Measurements from ENCODE around the gene CYP4F2. TPM values are rescaled to one million over a fixed set of nuclear protein-coding genes. Genes with fewer than 3 reads are reported as not detected.
"Not testable (repeated sequence)": the region's sequence is repeated elsewhere in the genome, so short reads cannot be mapped to it uniquely, and the experiment has no call there.

Gene CYP4F2
- polyA plus RNA-seq, 1 donor from 2014 or later, result not detected

- no peaks in the 10 kb centered on the region for H3K9me2 ChIP-seq (ENCODE audit: insufficient read depth, low read length)
- no peak overlapping the region for H3K4me3 ChIP-seq (ENCODE audit: low read length)
- H3K36me3 ChIP-seq (ENCODE audit: insufficient read depth, low read length), result no peaks in the 10 kb centered on the region
- no peaks in the 10 kb centered on the region for H4K20me1 ChIP-seq (ENCODE audit: insufficient read depth)
- H3K9ac ChIP-seq (ENCODE audit: low read length), result no peak overlapping the region
- no peak overlapping the region for H3K4me2 ChIP-seq (ENCODE audit: low read length)
- H3K27ac ChIP-seq (ENCODE audit: low read length), result no peak overlapping the region
- no peak overlapping the region for H2AFZ ChIP-seq (ENCODE audit: low read depth, low read length)
- no peaks in the 10 kb centered on the region for H3K9me3 ChIP-seq (ENCODE audit: low read length)
- H3F3A ChIP-seq (ENCODE audit: insufficient read depth, low read length, poor library complexity, severe bottlenecking), result no peaks in the 10 kb centered on the region
- no peaks in the 10 kb centered on the region for H3K79me2 ChIP-seq (replicated peaks; ENCODE audit: insufficient read depth, low read length)
- no peaks in the 10 kb centered on the region for H3K27me3 ChIP-seq (ENCODE audit: insufficient read depth, low read depth, low read length)
- TF ChIP-seq MXI1 (conservative IDR thresholded peaks at IDR 0.05; ENCODE audit: poor library complexity, severe bottlenecking) (no peak), POLR2AphosphoS5 (IDR thresholded peaks at IDR 0.05) (no peak), SMC3 (conservative IDR thresholded peaks at IDR 0.05; ENCODE audit: poor library complexity) (no peak), EZH2 (IDR thresholded peaks at IDR 0.05; ENCODE audit: borderline replicate concordance, insufficient read depth, low read length, poor library complexity, severe bottlenecking) (no peak), CTCF (IDR thresholded peaks at IDR 0.05; ENCODE audit: poor library complexity, severe bottlenecking) (no peak), TAF1 (IDR thresholded peaks at IDR 0.05; ENCODE audit: low read depth) (no peak), RAD21 (conservative IDR thresholded peaks at IDR 0.05) (no peak), EP300 (conservative IDR thresholded peaks at IDR 0.05; ENCODE audit: poor library complexity, severe bottlenecking) (no peak)
- TF ChIP-seq, protein P1, sequence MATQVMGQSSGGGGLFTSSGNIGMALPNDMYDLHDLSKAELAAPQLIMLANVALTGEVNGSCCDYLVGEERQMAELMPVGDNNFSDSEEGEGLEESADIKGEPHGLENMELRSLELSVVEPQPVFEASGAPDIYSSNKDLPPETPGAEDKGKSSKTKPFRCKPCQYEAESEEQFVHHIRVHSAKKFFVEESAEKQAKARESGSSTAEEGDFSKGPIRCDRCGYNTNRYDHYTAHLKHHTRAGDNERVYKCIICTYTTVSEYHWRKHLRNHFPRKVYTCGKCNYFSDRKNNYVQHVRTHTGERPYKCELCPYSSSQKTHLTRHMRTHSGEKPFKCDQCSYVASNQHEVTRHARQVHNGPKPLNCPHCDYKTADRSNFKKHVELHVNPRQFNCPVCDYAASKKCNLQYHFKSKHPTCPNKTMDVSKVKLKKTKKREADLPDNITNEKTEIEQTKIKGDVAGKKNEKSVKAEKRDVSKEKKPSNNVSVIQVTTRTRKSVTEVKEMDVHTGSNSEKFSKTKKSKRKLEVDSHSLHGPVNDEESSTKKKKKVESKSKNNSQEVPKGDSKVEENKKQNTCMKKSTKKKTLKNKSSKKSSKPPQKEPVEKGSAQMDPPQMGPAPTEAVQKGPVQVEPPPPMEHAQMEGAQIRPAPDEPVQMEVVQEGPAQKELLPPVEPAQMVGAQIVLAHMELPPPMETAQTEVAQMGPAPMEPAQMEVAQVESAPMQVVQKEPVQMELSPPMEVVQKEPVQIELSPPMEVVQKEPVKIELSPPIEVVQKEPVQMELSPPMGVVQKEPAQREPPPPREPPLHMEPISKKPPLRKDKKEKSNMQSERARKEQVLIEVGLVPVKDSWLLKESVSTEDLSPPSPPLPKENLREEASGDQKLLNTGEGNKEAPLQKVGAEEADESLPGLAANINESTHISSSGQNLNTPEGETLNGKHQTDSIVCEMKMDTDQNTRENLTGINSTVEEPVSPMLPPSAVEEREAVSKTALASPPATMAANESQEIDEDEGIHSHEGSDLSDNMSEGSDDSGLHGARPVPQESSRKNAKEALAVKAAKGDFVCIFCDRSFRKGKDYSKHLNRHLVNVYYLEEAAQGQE (IDR thresholded peaks at IDR 0.05; ENCODE audit: borderline replicate concordance), result no peak
Observed at GRCh38 chr19:15891434-15891833, 6.4 kb downstream of the CYP4F2 start.

GRCh38 chr19:15889339-15889738 lies 8.5 kb downstream of the CYP4F2 start:
- H3K4me2 ChIP-seq (ENCODE audit: low read length); H3F3A ChIP-seq (ENCODE audit: insufficient read depth, low read length, poor library complexity, severe bottlenecking); H3K9ac ChIP-seq (ENCODE audit: low read length); H2AFZ ChIP-seq (ENCODE audit: low read depth, low read length); H3K36me3 ChIP-seq (ENCODE audit: insufficient read depth, low read length); H4K20me1 ChIP-seq (ENCODE audit: insufficient read depth); H3K79me2 ChIP-seq (replicated peaks; ENCODE audit: insufficient read depth, low read length); H3K9me2 ChIP-seq (ENCODE audit: insufficient read depth, low read length); H3K9me3 ChIP-seq (ENCODE audit: low read length); H3K27me3 ChIP-seq (ENCODE audit: insufficient read depth, low read depth, low read length); H3K27ac ChIP-seq (ENCODE audit: low read length); H3K4me3 ChIP-seq (ENCODE audit: low read length): not testable (repeated sequence)

DNA sequence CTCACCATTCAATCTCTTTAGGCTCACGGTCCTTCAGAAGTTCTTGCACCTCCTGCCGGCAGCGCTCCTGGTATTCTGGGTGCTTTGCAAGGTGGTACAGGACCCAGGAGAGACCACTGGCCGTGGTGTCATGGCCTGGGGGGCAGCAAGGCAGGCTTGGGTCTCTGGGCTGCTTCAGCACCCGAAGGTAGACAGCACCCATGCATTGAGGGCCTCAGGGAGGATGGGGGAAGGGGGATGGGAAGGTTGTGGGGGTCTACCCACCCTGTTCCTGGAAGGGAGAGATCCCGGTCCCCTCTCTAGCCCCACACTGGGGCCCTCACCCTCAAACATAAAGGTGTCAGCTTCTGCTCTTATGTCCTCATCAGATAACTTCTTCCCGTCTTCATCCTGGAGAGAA lies 12.0 kb downstream of the CYP4F2 start:
- H3K9ac ChIP-seq (ENCODE audit: low read length), result no peak overlapping the region
- no peak overlapping the region for H3K4me3 ChIP-seq (ENCODE audit: low read length)
- H2AFZ ChIP-seq (ENCODE audit: low read depth, low read length), result no peak overlapping the region
- H3K79me2 ChIP-seq (replicated peaks; ENCODE audit: insufficient read depth, low read length), result no peaks in the 10 kb centered on the region
- H3K27me3 ChIP-seq (ENCODE audit: insufficient read depth, low read depth, low read length), result no peaks in the 10 kb centered on the region
- H3K27ac ChIP-seq (ENCODE audit: low read length), result no peak overlapping the region
- no peak overlapping the region for H3K4me2 ChIP-seq (ENCODE audit: low read length)
- H3F3A ChIP-seq (ENCODE audit: insufficient read depth, low read length, poor library complexity, severe bottlenecking), result no peaks in the 10 kb centered on the region
- H3K9me2 ChIP-seq (ENCODE audit: insufficient read depth, low read length), result no peaks in the 10 kb centered on the region
- no peaks in the 10 kb centered on the region for H3K36me3 ChIP-seq (ENCODE audit: insufficient read depth, low read length)
- TF ChIP-seq MXI1 (conservative IDR thresholded peaks at IDR 0.05; ENCODE audit: poor library complexity, severe bottlenecking) (no peak), SMC3 (conservative IDR thresholded peaks at IDR 0.05; ENCODE audit: poor library complexity) (no peak), POLR2AphosphoS5 (IDR thresholded peaks at IDR 0.05) (no peak), TAF1 (IDR thresholded peaks at IDR 0.05; ENCODE audit: low read depth) (no peak), EZH2 (IDR thresholded peaks at IDR 0.05; ENCODE audit: borderline replicate concordance, insufficient read depth, low read length, poor library complexity, severe bottlenecking) (no peak), RAD21 (conservative IDR thresholded peaks at IDR 0.05) (no peak), EP300 (conservative IDR thresholded peaks at IDR 0.05; ENCODE audit: poor library complexity, severe bottlenecking) (no peak), CTCF (IDR thresholded peaks at IDR 0.05; ENCODE audit: poor library complexity, severe bottlenecking) (no peak)
- TF ChIP-seq, protein P1 (IDR thresholded peaks at IDR 0.05; ENCODE audit: borderline replicate concordance), result no peak
- H4K20me1 ChIP-seq (ENCODE audit: insufficient read depth), result no peaks in the 10 kb centered on the region
- H3K9me3 ChIP-seq (ENCODE audit: low read length), result no peaks in the 10 kb centered on the region

Data from neural cell (in vitro differentiated cells).